Tibial artery (tissue), 4 donors: ENCODE data around the gene TLCD3B.
A peak's percentile ranks its signal among the peaks of the same experiment; 100 is the strongest.

Source experiments
- DNase-seq, 2 donors: peaks; one replicate each; pipeline ENCODE4 v3.0.0-alpha.2; 2019
- H3K27ac ChIP-seq, 2 donors: fragments of 200-600 bp; sonication (generic) in 1 of 2; 1 replicate in 1 of 2; 2 replicates in 1 of 2; pipeline ENCODE4 v1.5.1; 2018 to 2019; ENCODE audit warnings: mild to moderate bottlenecking in 1 of 2
- H3K27me3 ChIP-seq, 2 donors: fragments of 200-600 bp; sonication (generic) in 1 of 2; one replicate each; pipeline versions ENCODE4 v1.5.1 to v1.6.0; 2016 to 2019
- H3K36me3 ChIP-seq, 3 donors: fragments of 200-600 bp; sonication (generic) in 2 of 3; one replicate each; pipeline ENCODE4 v1.5.1; 2016 to 2019; ENCODE audit warnings: mild to moderate bottlenecking in 2 of 3
- H3K4me1 ChIP-seq, 4 donors: fragments of 200-600 bp; sonication (generic) in 2 of 4; 1 replicate in 3 of 4; 2 replicates in 1 of 4; pipeline ENCODE4 v1.5.1; 2016 to 2019
- H3K4me3 ChIP-seq, 2 donors: fragments of 200-600 bp; sonication (generic) in 1 of 2; 1 replicate in 1 of 2; 2 replicates in 1 of 2; pipeline ENCODE4 v1.5.1; 2018 to 2019; ENCODE audit warnings: mild to moderate bottlenecking in 2 of 2
- H3K9me3 ChIP-seq, 3 donors: fragments of 200-600 bp; sonication (generic) in 1 of 3; one replicate each; pipeline ENCODE4 v1.5.1; 2016 to 2019
- intact Hi-C: fragments of 100-400 bp; cut with DNase I; formaldehyde crosslinking; loops from one replicate; pipeline ENCODE4 v1.15.0; 2023; ENCODE audit warnings: low total_unique reads
- TF ChIP-seq, protein P1 (sequence below), 2 experiments: fragments of 200-600 bp in 1 of 2; fragments of 450-650 bp in 1 of 2; IDR thresholded peaks; one replicate each; pipeline ENCODE4 v1.5.1; 2017 to 2019; ENCODE audit warnings: antibody characterized with exemption in 2 of 2, mild to moderate bottlenecking in 1 of 2, moderate library complexity in 1 of 2

The TLCD3B gene

DNA sequence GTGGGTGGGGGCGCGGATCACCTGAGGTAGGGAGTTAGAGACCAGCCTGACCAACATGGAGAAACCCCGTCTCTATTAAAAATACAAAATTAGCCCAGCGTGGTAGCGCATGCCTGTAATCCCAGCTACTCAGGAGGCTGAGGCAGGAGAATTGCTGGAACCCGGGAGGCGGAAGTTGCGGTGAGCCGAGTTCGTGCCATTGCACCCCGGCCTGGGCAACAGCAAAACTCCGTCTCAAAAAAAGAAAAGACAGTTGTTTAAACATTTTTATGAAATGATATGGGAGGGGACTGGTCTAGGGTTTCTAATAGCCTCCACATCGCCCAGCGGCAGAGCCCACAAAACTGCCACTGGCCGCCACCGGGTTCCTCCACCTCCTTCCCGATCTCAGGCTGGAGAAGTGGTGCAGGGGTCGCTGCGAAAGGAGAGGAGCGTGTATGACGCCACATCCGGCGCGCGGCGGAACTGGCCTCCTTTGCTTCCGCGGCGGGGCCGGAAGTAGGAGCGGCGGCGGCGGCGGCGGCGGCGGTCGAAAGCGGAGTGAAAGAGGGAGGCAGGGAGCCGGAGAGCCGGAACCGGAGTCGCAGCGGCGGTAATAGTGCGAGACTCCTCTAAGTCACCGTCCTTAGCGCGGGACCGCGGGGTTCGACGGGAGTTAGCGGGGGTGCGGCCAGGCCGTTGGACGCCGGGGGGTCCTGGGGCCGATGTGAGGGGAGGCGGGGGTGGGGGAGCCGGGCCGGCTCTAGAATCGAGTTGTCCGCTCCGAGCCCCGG lies 44.6 kb upstream of the TLCD3B start, which contains the start of gene PPP4C:
PPP4C (plus strand) TSS at position 492 of the 773 bp plus-strand sequence. CDS start 384 bp downstream, outside the sequence.
- TF ChIP-seq, protein P1, sequence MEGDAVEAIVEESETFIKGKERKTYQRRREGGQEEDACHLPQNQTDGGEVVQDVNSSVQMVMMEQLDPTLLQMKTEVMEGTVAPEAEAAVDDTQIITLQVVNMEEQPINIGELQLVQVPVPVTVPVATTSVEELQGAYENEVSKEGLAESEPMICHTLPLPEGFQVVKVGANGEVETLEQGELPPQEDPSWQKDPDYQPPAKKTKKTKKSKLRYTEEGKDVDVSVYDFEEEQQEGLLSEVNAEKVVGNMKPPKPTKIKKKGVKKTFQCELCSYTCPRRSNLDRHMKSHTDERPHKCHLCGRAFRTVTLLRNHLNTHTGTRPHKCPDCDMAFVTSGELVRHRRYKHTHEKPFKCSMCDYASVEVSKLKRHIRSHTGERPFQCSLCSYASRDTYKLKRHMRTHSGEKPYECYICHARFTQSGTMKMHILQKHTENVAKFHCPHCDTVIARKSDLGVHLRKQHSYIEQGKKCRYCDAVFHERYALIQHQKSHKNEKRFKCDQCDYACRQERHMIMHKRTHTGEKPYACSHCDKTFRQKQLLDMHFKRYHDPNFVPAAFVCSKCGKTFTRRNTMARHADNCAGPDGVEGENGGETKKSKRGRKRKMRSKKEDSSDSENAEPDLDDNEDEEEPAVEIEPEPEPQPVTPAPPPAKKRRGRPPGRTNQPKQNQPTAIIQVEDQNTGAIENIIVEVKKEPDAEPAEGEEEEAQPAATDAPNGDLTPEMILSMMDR (IDR thresholded peaks at IDR 0.05), result no peak
- Histone ChIP-seq H3K36me3 (peaks cover 36 to 61% (median 61%) of the 10 kb centered on the region in 3 donors), H3K9me3 (no peaks in the 10 kb centered on the region), H3K4me3 (peak within 1 kb of the TSS; percentile 86 to 99), H3K4me1 (peaks cover 0 to 35% (median 24%) of the 10 kb centered on the region in 4 donors), H3K27ac (peak within 1 kb of the TSS; percentile 86 to 90), H3K27me3 (no peaks in the 10 kb centered on the region)
- intact Hi-C loops, result no loop called here
- DNase-seq, result peak; percentile 89 to 94

GRCh38 chr16:30070490-30070889 lies 39.4 kb upstream of the TLCD3B start:
- TF ChIP-seq, protein P1 (IDR thresholded peaks at IDR 0.05), result no peak
- H3K27ac ChIP-seq, result peak overlapping the region; percentile 45 to 96
- peaks cover 0 to 56% (median 46%) of the 10 kb centered on the region in 4 donors for H3K4me1 ChIP-seq
- H3K4me3 ChIP-seq, result no peak overlapping the region
- intact Hi-C loops, result no loop called here
- no peak for DNase-seq
- peaks cover 66 to 73% (median 68%) of the 10 kb centered on the region in 3 donors for H3K36me3 ChIP-seq
- H3K9me3 ChIP-seq, result no peaks in the 10 kb centered on the region
- H3K27me3 ChIP-seq, result no peaks in the 10 kb centered on the region

DNA sequence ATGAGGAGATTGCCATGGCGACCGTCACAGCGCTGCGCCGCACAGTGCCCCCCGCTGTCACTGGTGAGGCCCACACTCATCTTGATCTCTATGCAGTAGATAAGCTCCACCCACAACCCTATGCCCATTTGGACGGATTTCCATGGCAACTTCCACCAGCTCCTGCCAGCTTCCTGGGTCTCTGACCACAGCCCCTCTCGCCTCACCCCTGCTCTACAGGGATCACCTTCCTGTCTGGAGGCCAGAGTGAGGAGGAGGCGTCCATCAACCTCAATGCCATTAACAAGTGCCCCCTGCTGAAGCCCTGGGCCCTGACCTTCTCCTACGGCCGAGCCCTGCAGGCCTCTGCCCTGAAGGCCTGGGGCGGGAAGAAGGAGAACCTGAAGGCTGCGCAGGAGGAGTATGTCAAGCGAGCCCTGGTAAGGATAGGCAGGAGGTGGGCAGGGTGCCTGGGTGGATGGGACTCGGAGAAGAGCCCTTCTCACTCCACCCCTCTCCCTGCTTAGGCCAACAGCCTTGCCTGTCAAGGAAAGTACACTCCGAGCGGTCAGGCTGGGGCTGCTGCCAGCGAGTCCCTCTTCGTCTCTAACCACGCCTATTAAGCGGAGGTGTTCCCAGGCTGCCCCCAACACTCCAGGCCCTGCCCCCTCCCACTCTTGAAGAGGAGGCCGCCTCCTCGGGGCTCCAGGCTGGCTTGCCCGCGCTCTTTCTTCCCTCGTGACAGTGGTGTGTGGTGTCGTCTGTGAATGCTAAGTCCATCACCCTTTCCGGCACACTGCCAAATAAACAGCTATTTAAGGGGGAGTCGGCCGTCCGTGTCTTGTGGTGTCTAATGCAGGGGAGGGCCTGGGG lies 38.8 kb upstream of the TLCD3B start:
- Histone ChIP-seq H3K36me3 (peaks cover 66 to 73% (median 68%) of the 10 kb centered on the region in 3 donors), H3K9me3 (no peaks in the 10 kb centered on the region), H3K27me3 (no peaks in the 10 kb centered on the region), H3K4me1 (peaks cover 0 to 49% (median 42%) of the 10 kb centered on the region in 4 donors), H3K4me3 (peak overlapping the region in 1 of 2 donors; percentile 19), H3K27ac (peak overlapping the region; percentile 45 to 96)
- intact Hi-C loops, result no loop called here
- TF ChIP-seq, protein P1 (IDR thresholded peaks at IDR 0.05), result no peak
- DNase-seq, result no peak

- Histone ChIP-seq H3K4me1 (peaks cover 0 to 49% (median 42%) of the 10 kb centered on the region in 4 donors), H3K36me3 (peaks cover 66 to 73% (median 68%) of the 10 kb centered on the region in 3 donors), H3K27ac (peak overlapping the region; percentile 45 to 96), H3K27me3 (no peaks in the 10 kb centered on the region), H3K4me3 (peak overlapping the region in 1 of 2 donors; percentile 19), H3K9me3 (no peaks in the 10 kb centered on the region)
- TF ChIP-seq, protein P1 (IDR thresholded peaks at IDR 0.05), result peak; percentile 15
- intact Hi-C loops, result no loop called here
- no peak for DNase-seq
Measured at GRCh38 chr16:30068750-30069610, 37.9 kb upstream of the TLCD3B start.

- no peaks in the 10 kb centered on the region for H3K27me3 ChIP-seq
- TF ChIP-seq, protein P1 (IDR thresholded peaks at IDR 0.05), result no peak
- peak overlapping the region in 1 of 2 donors; percentile 96 for H3K27ac ChIP-seq
- peaks cover 0 to 56% (median 47%) of the 10 kb centered on the region in 4 donors for H3K4me1 ChIP-seq
- no peaks in the 10 kb centered on the region for H3K9me3 ChIP-seq
- DNase-seq, result no peak
- H3K36me3 ChIP-seq, result peaks cover 62 to 68% (median 63%) of the 10 kb centered on the region in 3 donors
- intact Hi-C loops, result no loop called here
- H3K4me3 ChIP-seq, result no peak overlapping the region
Measured at GRCh38 chr16:30068333-30068732, 37.3 kb upstream of the TLCD3B start.
